T-helper 2 cell (primary cell): Measurements from ENCODE around the gene OPN1MW2.
"Not testable (repeated sequence)": the region's sequence is repeated elsewhere in the genome, so short reads cannot be mapped to it uniquely, and the experiment has no call there.

Experiments used
- DNase-seq, 5 experiments: peaks; one replicate each; pipeline versions ENCODE4 v3.0.0 to v3.0.0-alpha.2; 2012 to 2022
- total RNA-seq, 2 donors: gene quantifications; one replicate each; lab custom pipeline; 2026; lab: John Stamatoyannopoulos, UW

Gene OPN1MW2
- 0 reads per million in 2 donors for total RNA-seq

DNA sequence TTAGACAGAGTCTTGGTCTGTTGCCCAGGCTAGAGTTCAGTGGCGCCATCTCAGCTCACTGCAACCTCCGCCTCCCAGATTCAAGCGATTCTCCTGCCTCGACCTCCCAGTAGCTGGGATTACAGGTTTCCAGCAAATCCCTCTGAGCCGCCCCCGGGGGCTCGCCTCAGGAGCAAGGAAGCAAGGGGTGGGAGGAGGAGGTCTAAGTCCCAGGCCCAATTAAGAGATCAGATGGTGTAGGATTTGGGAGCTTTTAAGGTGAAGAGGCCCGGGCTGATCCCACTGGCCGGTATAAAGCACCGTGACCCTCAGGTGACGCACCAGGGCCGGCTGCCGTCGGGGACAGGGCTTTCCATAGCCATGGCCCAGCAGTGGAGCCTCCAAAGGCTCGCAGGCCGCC is at the start of gene OPN1MW2:
TSS of gene OPN1MW2 (plus strand) at position 301 of the 400 bp plus-strand sequence. CDS start at position 361, 60 bp downstream.
- not testable (repeated sequence) for DNase-seq

- not testable (repeated sequence) for DNase-seq
Measured at GRCh38 chrX:154172535-154172943, 47.0 kb upstream of the OPN1MW2 start.

DNA sequence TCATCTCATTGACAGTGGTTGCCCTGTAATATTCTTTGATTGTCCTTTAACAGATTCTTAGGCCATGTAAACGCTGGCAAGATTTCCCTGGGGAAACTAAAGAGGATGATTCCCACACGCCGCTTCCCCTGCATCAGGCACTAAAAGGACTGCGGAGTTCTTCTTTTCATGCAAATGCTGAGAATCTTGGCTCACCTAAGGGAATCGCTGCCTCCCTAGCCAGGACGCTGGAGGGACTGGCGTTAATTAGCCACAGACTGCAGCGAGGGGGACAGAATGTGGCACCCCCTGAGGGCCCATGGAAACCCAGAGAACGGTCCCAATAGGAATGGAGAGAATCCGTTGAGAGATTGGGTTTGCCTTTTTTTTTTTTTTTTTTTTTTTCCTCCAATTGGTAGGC is 45.2 kb upstream of the OPN1MW2 start:
- not testable (repeated sequence) for DNase-seq

DNA sequence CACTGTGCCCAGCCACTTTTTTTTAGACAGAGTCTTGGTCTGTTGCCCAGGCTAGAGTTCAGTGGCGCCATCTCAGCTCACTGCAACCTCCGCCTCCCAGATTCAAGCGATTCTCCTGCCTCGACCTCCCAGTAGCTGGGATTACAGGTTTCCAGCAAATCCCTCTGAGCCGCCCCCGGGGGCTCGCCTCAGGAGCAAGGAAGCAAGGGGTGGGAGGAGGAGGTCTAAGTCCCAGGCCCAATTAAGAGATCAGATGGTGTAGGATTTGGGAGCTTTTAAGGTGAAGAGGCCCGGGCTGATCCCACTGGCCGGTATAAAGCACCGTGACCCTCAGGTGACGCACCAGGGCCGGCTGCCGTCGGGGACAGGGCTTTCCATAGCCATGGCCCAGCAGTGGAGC is 37.3 kb upstream of the OPN1MW2 start, which contains the start of gene OPN1MW:
TSS of gene OPN1MW (plus strand) at position 301 of the 400 bp plus-strand sequence. CDS start at position 383, 82 bp downstream.
- DNase-seq = not testable (repeated sequence)

GRCh38 chrX:154183794-154184193 is 35.8 kb upstream of the OPN1MW2 start:
- not testable (repeated sequence) for DNase-seq

DNA sequence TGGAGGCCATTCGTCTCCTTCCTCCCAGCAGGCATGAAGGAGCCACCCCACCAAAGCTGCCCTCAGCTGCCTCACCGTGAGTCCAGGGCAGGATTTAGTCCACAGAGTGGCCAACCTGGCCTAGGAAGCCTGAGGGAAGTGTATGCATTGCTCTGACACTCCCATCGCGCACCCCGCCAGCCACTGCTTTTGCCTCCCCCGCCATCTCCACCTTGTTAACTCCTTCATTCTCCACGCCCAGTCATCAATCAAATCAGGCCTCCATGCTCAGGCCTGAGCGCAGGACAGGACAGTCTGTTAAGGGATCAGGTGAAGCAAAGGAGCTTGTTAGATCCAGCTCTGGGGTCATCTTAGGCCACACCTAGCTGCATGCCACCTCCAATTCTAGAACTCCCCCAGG is 26.7 kb upstream of the OPN1MW2 start:
- not testable (repeated sequence) for DNase-seq

- DNase-seq = not testable (repeated sequence)
Measured at GRCh38 chrX:154194316-154194715, 25.2 kb upstream of the OPN1MW2 start.

- DNase-seq = not testable (repeated sequence)
Measured at GRCh38 chrX:154196466-154196865, 23.1 kb upstream of the OPN1MW2 start.

- DNase-seq = peak in 1 of 5 experiments; percentile 0
Measured at GRCh38 chrX:154209670-154210418, 9.7 kb upstream of the OPN1MW2 start.

- not testable (repeated sequence) for DNase-seq
Measured at GRCh38 chrX:154211057-154211456, 8.5 kb upstream of the OPN1MW2 start.

- not testable (repeated sequence) for DNase-seq
Measured at GRCh38 chrX:154211499-154211898, 8.1 kb upstream of the OPN1MW2 start.

DNA sequence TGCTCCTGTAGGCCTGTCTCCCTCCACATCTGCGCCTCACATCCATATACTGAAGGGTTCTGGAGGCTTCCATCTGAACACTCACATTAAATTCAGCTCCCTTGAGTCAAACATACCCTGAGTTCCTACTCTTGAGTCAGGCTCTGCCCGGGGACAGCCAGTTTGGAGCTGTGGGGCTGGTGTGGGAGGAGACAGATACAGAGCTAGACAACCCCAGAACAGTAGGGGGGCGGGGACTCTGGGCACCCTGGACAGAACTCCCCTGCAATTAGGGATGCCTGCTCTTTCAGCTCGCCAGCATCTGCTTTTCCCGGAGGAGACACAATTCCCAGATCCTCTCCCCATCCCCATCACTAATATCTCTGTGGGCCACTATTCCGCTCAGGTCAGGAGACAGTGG is 5.7 kb downstream of the OPN1MW2 start:
- DNase-seq = not testable (repeated sequence)

DNA sequence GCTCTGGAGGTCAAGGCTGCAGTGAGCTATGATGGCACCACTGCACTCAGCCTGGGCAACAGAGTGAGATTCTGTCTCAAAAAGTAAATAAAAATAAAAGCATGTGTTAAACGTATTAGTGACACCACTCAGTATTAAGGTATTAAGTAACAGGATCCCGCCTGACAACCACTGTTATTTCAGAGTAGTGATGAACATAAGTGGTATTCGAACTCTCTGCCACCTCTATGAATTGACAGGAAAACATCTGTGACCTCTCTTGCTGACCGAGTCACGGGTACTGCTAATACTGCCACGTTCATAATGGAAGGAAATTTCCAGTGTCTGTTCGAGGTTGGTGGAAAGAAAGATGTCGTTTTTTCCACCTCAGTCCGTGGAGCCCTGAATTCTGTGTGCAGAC is 7.2 kb downstream of the OPN1MW2 start:
- not testable (repeated sequence) for DNase-seq

DNA sequence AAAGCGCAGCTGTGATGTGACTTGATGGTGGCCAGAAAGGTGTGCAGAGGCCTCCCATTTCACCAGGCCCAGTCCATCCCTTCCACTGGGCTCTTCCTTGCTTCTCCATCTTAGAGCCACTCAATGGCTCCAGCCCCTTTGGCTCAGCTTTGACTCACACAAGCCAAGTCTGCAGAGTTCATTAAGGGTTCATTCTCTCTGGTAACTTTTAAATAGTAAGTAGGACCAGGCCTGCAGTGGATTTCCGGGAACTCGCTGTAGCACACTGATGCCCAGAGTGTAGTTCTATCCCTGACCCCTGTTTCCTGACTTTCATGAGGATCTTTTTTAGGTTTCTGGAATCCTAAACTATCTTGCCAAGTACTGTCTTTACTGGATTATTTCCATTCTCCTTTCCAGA is 11.9 kb downstream of the OPN1MW2 start:
- not testable (repeated sequence) for DNase-seq

GRCh38 chrX:154233620-154234019 is 14.1 kb downstream of the OPN1MW2 start:
- DNase-seq = not testable (repeated sequence)

- not testable (repeated sequence) for DNase-seq
Measured at GRCh38 chrX:154238939-154239559, 19.5 kb downstream of the OPN1MW2 start.

- DNase-seq = not testable (repeated sequence)
Measured at GRCh38 chrX:154239982-154240503, 20.5 kb downstream of the OPN1MW2 start.

DNA sequence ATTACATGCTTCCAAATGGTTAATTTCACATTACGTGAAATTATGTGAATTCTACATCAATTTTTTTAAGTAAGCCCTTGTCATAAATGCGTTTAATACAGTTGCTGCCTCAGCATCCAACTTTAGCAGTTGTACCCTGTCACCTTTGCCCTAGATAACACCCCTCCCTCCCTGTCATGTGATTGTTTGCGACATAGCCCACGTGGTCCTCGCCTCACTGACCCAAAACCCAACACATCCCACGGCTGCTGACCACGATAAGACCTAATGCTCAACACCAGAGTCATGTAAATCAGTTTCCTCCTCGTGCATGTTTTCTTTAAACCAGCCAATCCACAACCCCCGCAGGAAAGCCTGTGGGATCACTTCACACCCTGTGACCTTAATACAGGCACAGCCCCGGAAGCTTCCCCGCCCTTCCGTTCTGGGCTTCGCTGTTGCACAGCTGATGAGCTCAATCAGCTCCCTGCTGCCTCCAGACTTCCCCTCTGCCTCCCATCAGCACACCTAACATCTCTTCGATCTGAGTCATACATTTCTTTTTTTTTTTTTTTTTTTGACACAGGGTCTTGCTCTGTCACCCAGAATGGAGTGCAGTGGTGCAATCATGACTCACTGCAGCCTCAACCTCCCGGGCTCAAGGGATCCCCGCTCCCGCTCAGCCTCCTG is 28.0 kb downstream of the OPN1MW2 start:
- DNase-seq = peak in 1 of 5 experiments; percentile 80

GRCh38 chrX:154248076-154248475 is 28.5 kb downstream of the OPN1MW2 start:
- DNase-seq = not testable (repeated sequence)

DNA sequence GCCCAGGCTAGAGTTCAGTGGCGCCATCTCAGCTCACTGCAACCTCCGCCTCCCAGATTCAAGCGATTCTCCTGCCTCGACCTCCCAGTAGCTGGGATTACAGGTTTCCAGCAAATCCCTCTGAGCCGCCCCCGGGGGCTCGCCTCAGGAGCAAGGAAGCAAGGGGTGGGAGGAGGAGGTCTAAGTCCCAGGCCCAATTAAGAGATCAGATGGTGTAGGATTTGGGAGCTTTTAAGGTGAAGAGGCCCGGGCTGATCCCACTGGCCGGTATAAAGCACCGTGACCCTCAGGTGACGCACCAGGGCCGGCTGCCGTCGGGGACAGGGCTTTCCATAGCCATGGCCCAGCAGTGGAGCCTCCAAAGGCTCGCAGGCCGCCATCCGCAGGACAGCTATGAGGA is 37.7 kb downstream of the OPN1MW2 start, which contains the start of gene OPN1MW3:
TSS of gene OPN1MW3 (plus strand) at position 301 of the 400 bp plus-strand sequence. CDS start at position 339, 38 bp downstream.
- not testable (repeated sequence) for DNase-seq

DNA sequence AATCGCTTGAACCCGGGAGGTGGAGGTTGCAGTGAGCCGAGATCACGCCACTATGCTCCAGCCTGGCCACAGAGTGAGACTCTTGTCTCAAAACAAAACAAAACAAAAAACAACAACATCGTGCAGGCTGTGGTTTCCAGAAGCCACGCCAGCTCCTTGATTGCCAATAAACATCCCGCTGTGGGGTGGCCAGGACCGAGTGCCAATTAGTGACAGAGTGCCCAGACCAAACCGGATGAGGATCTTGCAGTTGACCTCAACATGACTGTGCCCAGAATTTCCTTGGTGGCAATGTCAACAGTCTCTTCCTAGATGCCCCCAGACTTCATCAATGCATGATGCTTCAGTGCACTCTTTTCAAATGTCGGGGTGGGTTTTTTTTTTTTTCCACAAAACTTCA is 39.2 kb downstream of the OPN1MW2 start:
- DNase-seq = not testable (repeated sequence)

DNA sequence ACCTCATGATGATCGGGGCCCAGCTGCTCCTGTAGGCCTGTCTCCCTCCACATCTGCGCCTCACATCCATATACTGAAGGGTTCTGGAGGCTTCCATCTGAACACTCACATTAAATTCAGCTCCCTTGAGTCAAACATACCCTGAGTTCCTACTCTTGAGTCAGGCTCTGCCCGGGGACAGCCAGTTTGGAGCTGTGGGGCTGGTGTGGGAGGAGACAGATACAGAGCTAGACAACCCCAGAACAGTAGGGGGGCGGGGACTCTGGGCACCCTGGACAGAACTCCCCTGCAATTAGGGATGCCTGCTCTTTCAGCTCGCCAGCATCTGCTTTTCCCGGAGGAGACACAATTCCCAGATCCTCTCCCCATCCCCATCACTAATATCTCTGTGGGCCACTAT is 43.5 kb downstream of the OPN1MW2 start:
- DNase-seq = not testable (repeated sequence)

DNA sequence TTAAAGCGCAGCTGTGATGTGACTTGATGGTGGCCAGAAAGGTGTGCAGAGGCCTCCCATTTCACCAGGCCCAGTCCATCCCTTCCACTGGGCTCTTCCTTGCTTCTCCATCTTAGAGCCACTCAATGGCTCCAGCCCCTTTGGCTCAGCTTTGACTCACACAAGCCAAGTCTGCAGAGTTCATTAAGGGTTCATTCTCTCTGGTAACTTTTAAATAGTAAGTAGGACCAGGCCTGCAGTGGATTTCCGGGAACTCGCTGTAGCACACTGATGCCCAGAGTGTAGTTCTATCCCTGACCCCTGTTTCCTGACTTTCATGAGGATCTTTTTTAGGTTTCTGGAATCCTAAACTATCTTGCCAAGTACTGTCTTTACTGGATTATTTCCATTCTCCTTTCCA is 49.7 kb downstream of the OPN1MW2 start:
- not testable (repeated sequence) for DNase-seq
